K562 (cell line): ENCODE data around the gene LTBP1. TPM values are rescaled to one million over a fixed set of nuclear protein-coding genes. Genes with fewer than 3 reads are reported as not detected.

Experiments
- ATAC-seq: fragments of 200-7000 bp; cut with Tn5 transposase; 3 replicates; pipeline ENCODE4 v1.9.1; 2020; ENCODE audit warnings: moderate library complexity
- BruUV-seq: library from RNA; stranded (reverse); fragments of 400-500 nt; replicated peaks from 2 replicates; lab custom pipeline; 2021; lab: Mats Ljungman, UMichigan
- CTCF ChIA-PET: fragments of 300-600 bp; formaldehyde crosslinking; extraction: SDS; loops from one replicate; lab custom pipeline; 2021; ENCODE audit warnings: low intra/inter-chr PET ratio; lab: Yijun Ruan, JAX
- POLR2A ChIA-PET: fragments of 300-600, 350-650 bp; sonication (Branson Sonifier 250); formaldehyde crosslinking; extraction: SDS; loops from one replicate; lab custom pipeline; 2021; ENCODE audit warnings: antibody characterized with exemption, inconsistent platforms; lab: Yijun Ruan, JAX
- DNase-seq, 4 experiments: peaks; one replicate each; pipeline versions ENCODE4 v3.0.0 to v3.0.0-alpha.2; 2011 to 2018; ENCODE audit warnings: low spot score in 3 of 4, mixed read lengths in 3 of 4; ENCODE audit errors: extremely low read depth in 1 of 4
- FAIRE-seq: peaks from 2 replicates; lab custom pipeline; 2011; peaks lifted over from hg19 to GRCh38; lab: Jason Lieb, UNC
- H2AFZ ChIP-seq: 2 replicates; pipeline ENCODE4 v1.6.0; 2011; ENCODE audit warnings: low read depth, low read length, control low read depth, inconsistent platforms
- H3K27ac ChIP-seq: fragments of 200-600 bp; 3 replicates; pipeline ENCODE4 v1.8.0; 2011; ENCODE audit warnings: low read depth, mild to moderate bottlenecking, control low read depth, inconsistent platforms, low read length, moderate library complexity, mixed read lengths; ENCODE audit errors: extremely low read depth
- H3K27me3 ChIP-seq, 2 experiments: fragments of 300-600 bp in 1 of 2; 2 replicates in 1 of 2; 3 replicates in 1 of 2; pipeline versions ENCODE4 v1.6.0 to v1.8.0; 2011; ENCODE audit warnings: inconsistent platforms in 2 of 2, low read length in 2 of 2, mild to moderate bottlenecking in 1 of 2, mixed read lengths in 1 of 2, moderate library complexity in 1 of 2; ENCODE audit not compliant: control insufficient read depth in 2 of 2, insufficient read depth in 2 of 2
- H3K36me3 ChIP-seq: fragments of 300-600 bp; 3 replicates; pipeline ENCODE4 v1.8.0; 2011; ENCODE audit warnings: mild to moderate bottlenecking, low read length, inconsistent platforms; ENCODE audit not compliant: control insufficient read depth, insufficient read depth
- H3K4me1 ChIP-seq, 2 experiments: fragments of 200-600 bp in 1 of 2; replicated peaks in 1 of 2; 2 replicates in 1 of 2; 3 replicates in 1 of 2; pipeline versions ENCODE4 v1.5.1 to v1.8.0; 2011; ENCODE audit warnings: inconsistent platforms in 2 of 2, low read length in 2 of 2, mild to moderate bottlenecking in 1 of 2, mixed read lengths in 1 of 2, moderate library complexity in 1 of 2; ENCODE audit not compliant: control insufficient read depth in 2 of 2, insufficient read depth in 2 of 2
- H3K4me2 ChIP-seq: 2 replicates; pipeline ENCODE4 v1.6.1; 2011; ENCODE audit warnings: low read length, control low read depth, inconsistent platforms, mixed read lengths; ENCODE audit not compliant: insufficient read depth
- H3K4me3 ChIP-seq: fragments of 200-600 bp; sonication (generic), shearing (Covaris generic); 2 replicates; pipeline ENCODE4 v1.5.1; 2016; ENCODE audit warnings: control low read depth, inconsistent platforms
- H3K79me2 ChIP-seq: fragments of 200-600 bp; 3 replicates; pipeline ENCODE4 v1.8.0; 2011; ENCODE audit warnings: low read length, inconsistent platforms; ENCODE audit not compliant: control insufficient read depth, insufficient read depth
- H3K9ac ChIP-seq, 2 experiments: 2 replicates each; pipeline versions ENCODE4 v1.6.0 to v1.6.1; 2011; ENCODE audit warnings: low read depth in 2 of 2, low read length in 2 of 2, control low read depth in 1 of 2, inconsistent platforms in 1 of 2, mild to moderate bottlenecking in 1 of 2, mixed read lengths in 1 of 2; ENCODE audit not compliant: insufficient read depth in 1 of 2
- H3K9me1 ChIP-seq: one replicate; pipeline ENCODE4 v1.6.0; 2011; ENCODE audit warnings: inconsistent platforms, mild to moderate bottlenecking, low read length, moderate library complexity; ENCODE audit not compliant: control insufficient read depth, insufficient read depth
- H3K9me3 ChIP-seq: replicated peaks from 2 replicates; pipeline ENCODE4 v1.5.1; 2011; ENCODE audit warnings: low read depth, low read length, inconsistent platforms; ENCODE audit not compliant: control insufficient read depth, insufficient read depth
- H4K20me1 ChIP-seq: replicated peaks from 2 replicates; pipeline ENCODE4 v1.6.1; 2011; ENCODE audit warnings: low read length, inconsistent platforms, mixed read lengths; ENCODE audit not compliant: control insufficient read depth, insufficient read depth
- ASH1L ChIP-seq: fragments of 450-650 bp; IDR thresholded peaks from 2 replicates; pipeline ENCODE4 v1.6.1; 2018; ENCODE audit warnings: borderline replicate concordance, mild to moderate bottlenecking, low read depth; ENCODE audit not compliant: partially characterized antibody
- ATF1 ChIP-seq, 2 experiments: fragments of 450-650 bp in 1 of 2; IDR thresholded peaks; 2 replicates each; pipeline ENCODE4 v1.6.1; 2016; ENCODE audit warnings: missing compliant biosample characterization in 1 of 2, missing genetic modification characterization in 1 of 2
- ATF3 ChIP-seq, 2 experiments: fragments of 450-650 bp in 1 of 2; sonication (generic) in 1 of 2; formaldehyde crosslinking in 1 of 2; IDR thresholded peaks in 1 of 2; conservative IDR thresholded peaks in 1 of 2; 2 replicates each; pipeline versions ENCODE4 v1.6.1 to v1.8.1; 2016 to 2023; ENCODE audit warnings: mild to moderate bottlenecking in 2 of 2, moderate library complexity in 2 of 2, inconsistent platforms in 1 of 2, missing genetic modification reagents in 1 of 2
- ATF7 ChIP-seq: fragments of 450-650 bp; IDR thresholded peaks from 2 replicates; pipeline ENCODE4 v1.7.1; 2014; ENCODE audit warnings: mild to moderate bottlenecking, moderate library complexity
- CREB1 ChIP-seq, 2 experiments: sonication (generic) in 1 of 2; formaldehyde crosslinking in 1 of 2; IDR thresholded peaks; 2 replicates each; pipeline versions ENCODE4 v1.6.1 to v1.8.0; 2012 to 2022; ENCODE audit warnings: inconsistent platforms in 1 of 2, mild to moderate bottlenecking in 1 of 2, missing genetic modification reagents in 1 of 2, moderate library complexity in 1 of 2
- CREM ChIP-seq: IDR thresholded peaks from 2 replicates; pipeline ENCODE4 v1.6.1; 2014; ENCODE audit warnings: antibody characterized with exemption, low read depth
- JUND ChIP-seq, 2 experiments: IDR thresholded peaks; 2 replicates in 1 of 2; 3 replicates in 1 of 2; pipeline ENCODE4 v1.6.1; 2011; ENCODE audit warnings: borderline replicate concordance in 2 of 2, low read depth in 2 of 2, low read length in 2 of 2, improper control_type of control experiment in 1 of 2, missing biosample characterization in 1 of 2, missing genetic modification characterization in 1 of 2, missing genetic modification reagents in 1 of 2
- ZBTB40 ChIP-seq, 2 experiments: fragments of 450-650 bp in 1 of 2; sonication (generic) in 1 of 2; formaldehyde crosslinking in 1 of 2; IDR thresholded peaks; 2 replicates each; pipeline versions ENCODE4 v1.7.1 to v1.9.0; 2016 to 2022; ENCODE audit warnings: inconsistent platforms in 1 of 2, mild to moderate bottlenecking in 1 of 2, missing genetic modification reagents in 1 of 2
- WGBS: fragments of 100-300 bp; shearing (Covaris generic); methylation state at CpG from one replicate; pipeline ENCODE4 v1.1.6; 2016; ENCODE audit warnings: low coverage, mixed read lengths; ENCODE audit not compliant: insufficient coverage; ENCODE audit errors: missing lambda C conversion rate; 5-methylcytosine and 5-hydroxymethylcytosine counted together
- in situ Hi-C: fragments of 300-500 bp; cut with MboI; formaldehyde crosslinking; loops from 4 replicates; pipeline ENCODE4 v1.15.0; 2018; ENCODE audit warnings: inconsistent platforms, mixed read lengths
- intact Hi-C: fragments of 100-400 bp; cut with micrococcal nuclease; formaldehyde crosslinking; loops from 2 replicates; pipeline ENCODE4 v1.14.2; 2022
- polyA plus RNA-seq, 8 experiments: library from polyadenylated mRNA; depleted of rRNA in 4 of 8; stranded (reverse) in 5 of 8; unstranded in 3 of 8; fragments of >200 nt; fragmentation: Nextera tagmentation in 2 of 8; fragmentation: Illumina TruSeq in 1 of 8; extraction: Ambion mirVana in 2 of 8; extraction: Trizol in 1 of 8; gene quantifications; 2 replicates each; pipeline versions ENCODE4 v1.2.1 to v1.2.3, GENCODE V29; 2011 to 2014; ENCODE audit warnings: inconsistent platforms in 1 of 8, missing spikeins in 1 of 8
- total RNA-seq, 7 experiments: library from RNA; depleted of rRNA in 6 of 7; stranded (reverse); fragments of >200 nt in 6 of 7; fragmentation: Illumina TruSeq in 2 of 7; extraction: Trizol in 2 of 7; gene quantifications; 2 replicates each; pipeline versions ENCODE4 v1.2.1 to v1.2.3, GENCODE V29; 2011 to 2021; ENCODE audit warnings: low replicate concordance in 1 of 7

The LTBP1 gene
- total and polyA plus RNA-seq, 9 of the 15 experiments (the other 6 are each of a cell fraction or from before 2014, with no cell fraction given), result 3.6 to 16.4 (median 8.5) TPM

- Histone ChIP-seq H3K27me3 (peaks cover 4 to 9% of the 10 kb centered on the region in 2 experiments; a peak in 3 of 5 replicates), H3K9me1 (no peaks in the 10 kb centered on the region), H3K36me3 (no peaks in the 10 kb centered on the region), H3K9me3 (0 out of 2 replicates have a peak, but pooled peaks cover 3% of the 10 kb centered on the region), H3K27ac (no peak overlapping the region), H3K4me1 (no peaks in the 10 kb centered on the region), H3K4me2 (no peak overlapping the region), H4K20me1 (no peaks in the 10 kb centered on the region), H3K9ac (no peak overlapping the region), H2AFZ (no peak overlapping the region), H3K79me2 (no peaks in the 10 kb centered on the region), H3K4me3 (no peak overlapping the region)
- ChIA-PET CTCF (interaction anchor here (1.1 kb wide), 1 partner anchor 30 kb away, joined by 3 read pairs; no protein-coding TSS in a partner anchor), POLR2A (no interaction called here)
- no TSS peak for BruUV-seq
- TF ChIP-seq ASH1L, result no peak
- peak; percentile 55; the same call in 1 of the 2 replicates for TF ChIP-seq JUND (IDR thresholded peaks at IDR 0.05; ENCODE audit: borderline replicate concordance, low read depth, low read length)
- peak; percentile 43; the same call in 1 of the 3 replicates for TF ChIP-seq JUND (tag; IDR thresholded peaks at IDR 0.05; ENCODE audit: borderline replicate concordance, low read depth, low read length)
- TF ChIP-seq ATF1 (CRISPR knock-in tag; IDR thresholded peaks at IDR 0.05), result no peak
- TF ChIP-seq ATF1 (tag; IDR thresholded peaks at IDR 0.05), result peak; percentile 48
- peak; percentile 90 for TF ChIP-seq ATF7
- 0 out of 2 replicates have a peak, but pooled peaks have one; percentile 15 for TF ChIP-seq CREB1 (IDR thresholded peaks at IDR 0.05)
- TF ChIP-seq CREB1 (CRISPR knock-in tag; IDR thresholded peaks at IDR 0.05), result no peak
- no peak for TF ChIP-seq ZBTB40 (IDR thresholded peaks at IDR 0.05)
- TF ChIP-seq ZBTB40 (CRISPR knock-in tag; IDR thresholded peaks at IDR 0.05), result no peak
- TF ChIP-seq CREM, result peak; percentile 46; the same call in 1 of the 2 replicates
- peak; percentile 85 for TF ChIP-seq ATF3 (IDR thresholded peaks at IDR 0.05)
- no peak for TF ChIP-seq ATF3 (CRISPR knock-in tag; conservative IDR thresholded peaks at IDR 0.05)
- in situ Hi-C loops, result loop anchor here (25.0 kb wide), 1 partner anchor 176 kb away; the partner anchor contains the start of gene FAM98A
- FAIRE-seq (peak; percentile 59), ATAC-seq (no peak), DNase-seq (no peak)
- intact Hi-C loops, result no loop called here
- 6% methylated on average over 3 of the region's 3 CpGs for WGBS
Observed at GRCh38 chr2:33411765-33412164, 465.0 kb downstream of the LTBP1 start.
